GM18499 (cell line): Measurements from ENCODE around the gene RPL27A.

Source experiments
- ATAC-seq: cut with Tn5 transposase; IDR thresholded peaks from one replicate; pipeline ENCODE4 v1.9.1; 2021; ENCODE audit warnings: moderate number of reproducible peaks; ENCODE audit not compliant: insufficient read depth, unreplicated experiment

The RPL27A gene

GRCh38 chr11:8671651-8672062, 10.9 kb upstream of the RPL27A start:
- no peak for ATAC-seq

GRCh38 chr11:8672346-8672745, 10.2 kb upstream of the RPL27A start:
- no peak for ATAC-seq

- no peak for ATAC-seq
Measured at GRCh38 chr11:8674859-8675258, 7.7 kb upstream of the RPL27A start.

GRCh38 chr11:8676458-8676857, 6.1 kb upstream of the RPL27A start:
- no peak for ATAC-seq

GRCh38 chr11:8679006-8679405, 3.6 kb upstream of the RPL27A start:
- no peak for ATAC-seq

GRCh38 chr11:8681837-8682302, 722 bp upstream of the RPL27A start:
- no peak for ATAC-seq

GRCh38 chr11:8683115-8683807, 669 bp downstream of the RPL27A start:
- no peak for ATAC-seq

GRCh38 chr11:8684600-8685290, 2.2 kb downstream of the RPL27A start:
- no peak for ATAC-seq

GRCh38 chr11:8685306-8685705, 2.7 kb downstream of the RPL27A start:
- ATAC-seq = no peak

GRCh38 chr11:8685820-8686219, 3.2 kb downstream of the RPL27A start:
- no peak for ATAC-seq

- ATAC-seq = no peak
Measured at GRCh38 chr11:8686325-8686724, 3.7 kb downstream of the RPL27A start.

- ATAC-seq = peak; percentile 81
Measured at GRCh38 chr11:8688414-8689362, 6.1 kb downstream of the RPL27A start.

- no peak for ATAC-seq
Measured at GRCh38 chr11:8689726-8690255, 7.2 kb downstream of the RPL27A start.

- no peak for ATAC-seq
Measured at GRCh38 chr11:8690374-8691342, 8.1 kb downstream of the RPL27A start.

- ATAC-seq = no peak
Measured at GRCh38 chr11:8691601-8692000, 9.0 kb downstream of the RPL27A start.

- ATAC-seq = no peak
Measured at GRCh38 chr11:8692417-8692816, 9.8 kb downstream of the RPL27A start.

GRCh38 chr11:8693010-8693551, 10.5 kb downstream of the RPL27A start:
- no peak for ATAC-seq

GRCh38 chr11:8693555-8693954, 11.0 kb downstream of the RPL27A start:
- ATAC-seq = no peak

- ATAC-seq = no peak
Measured at GRCh38 chr11:8694137-8694536, 11.5 kb downstream of the RPL27A start.
